Natural killer cell (primary cell): ENCODE results near the gene QTRT2. TPM values are rescaled to one million over a fixed set of nuclear protein-coding genes. Genes with fewer than 3 reads are reported as not detected.

Experiments used
- ATAC-seq, 3 donors: fragments of 150-1000 bp in 2 of 3; fragments of 200-7000 bp in 1 of 3; cut with Tn5 transposase; 1 replicate in 1 of 3; 2 replicates in 2 of 3; pipeline ENCODE4 v1.10.0; 2021; ENCODE audit warnings: mild to moderate bottlenecking in 2 of 3, moderate library complexity in 2 of 3
- DNase-seq, 2 donors: peaks; one replicate each; pipeline versions ENCODE4 v3.0.0 to v3.0.0-alpha.2; 2013 to 2021; ENCODE audit warnings: mixed read lengths in 1 of 2
- H3K27ac ChIP-seq: one replicate; pipeline ENCODE4 v1.5.1; 2013; ENCODE audit warnings: mild to moderate bottlenecking, low read length
- H3K27me3 ChIP-seq: one replicate; pipeline ENCODE4 v1.6.1; 2013; ENCODE audit warnings: low read length; ENCODE audit not compliant: control insufficient read depth, insufficient read depth
- H3K36me3 ChIP-seq: one replicate; pipeline ENCODE4 v1.6.1; 2013; ENCODE audit warnings: low read length; ENCODE audit not compliant: control insufficient read depth, insufficient read depth
- H3K4me1 ChIP-seq: one replicate; pipeline ENCODE4 v1.6.1; 2013; ENCODE audit warnings: low read length; ENCODE audit not compliant: control insufficient read depth, insufficient read depth
- H3K4me3 ChIP-seq: one replicate; pipeline ENCODE4 v1.5.1; 2013; ENCODE audit warnings: low read length
- H3K9me3 ChIP-seq: one replicate; pipeline ENCODE4 v1.6.1; 2013; ENCODE audit warnings: low read length; ENCODE audit not compliant: control insufficient read depth, insufficient read depth
- H3K27ac Mint-ChIP-seq, 2 donors: one replicate each; pipeline ENCODE4 v1.8.0; 2022; ENCODE audit warnings: mild to moderate bottlenecking in 2 of 2, mixed read lengths in 2 of 2, moderate library complexity in 1 of 2
- H3K27me3 Mint-ChIP-seq, 2 donors: one replicate each; pipeline ENCODE4 v1.8.0; 2022; ENCODE audit warnings: low read depth in 2 of 2, mixed read lengths in 2 of 2
- H3K36me3 Mint-ChIP-seq: one replicate; pipeline ENCODE4 v1.8.0; 2022; ENCODE audit warnings: mixed read lengths
- H3K4me1 Mint-ChIP-seq, 2 donors: one replicate each; pipeline ENCODE4 v1.8.0; 2022; ENCODE audit warnings: mixed read lengths in 2 of 2
- H3K4me3 Mint-ChIP-seq: one replicate; pipeline ENCODE4 v1.8.0; 2022; ENCODE audit warnings: mild to moderate bottlenecking, moderate library complexity, mixed read lengths
- H3K9me3 Mint-ChIP-seq, 2 donors: one replicate each; pipeline ENCODE4 v1.8.0; 2022; ENCODE audit warnings: mixed read lengths in 2 of 2
- WGBS: methylation state at CpG from one replicate; pipeline ENCODE4 v1.1.7; 2013; ENCODE audit warnings: missing lambda C conversion rate; ENCODE audit not compliant: insufficient coverage; 5-methylcytosine and 5-hydroxymethylcytosine counted together
- intact Hi-C: fragments of 100-400 bp; cut with micrococcal nuclease; formaldehyde crosslinking; loops from one replicate; pipeline ENCODE4 v1.14.2; 2022
- total RNA-seq, 4 donors: library from RNA; stranded (reverse); fragments of 120-200 nt in 1 of 4; gene quantifications; one replicate each; pipeline versions ENCODE4 v1.2.3 to v1.2.4, GENCODE V29; 2013 to 2022
- TF ChIP-seq, protein P1 (sequence below): fragments of 200-600 bp; IDR thresholded peaks from one replicate; pipeline ENCODE4 v1.8.0; 2022; ENCODE audit warnings: antibody characterized with exemption

QTRT2 gene
- total RNA-seq, 3 donors from 2014 or later (not counting 1 experiment from before 2014, with no cell fraction given) = 30.1 to 33.4 (median 30.5) TPM

DNA sequence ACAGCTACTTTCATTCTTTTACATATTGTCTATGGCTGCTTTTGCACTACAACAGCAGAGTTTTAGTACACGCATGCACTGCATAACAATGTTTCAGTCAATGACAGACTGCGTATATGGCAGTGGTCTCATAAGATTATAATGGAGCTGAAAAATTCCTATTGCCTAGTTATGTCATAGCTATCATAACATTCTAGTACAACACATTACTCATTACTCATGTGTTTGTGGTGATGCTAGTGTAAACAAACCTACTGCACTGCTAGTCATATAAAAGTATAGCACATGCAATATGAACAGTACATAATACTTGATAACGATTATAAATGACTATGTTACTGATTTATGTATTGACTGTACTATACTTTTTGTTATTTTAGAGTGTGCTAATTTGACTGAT lies 47.9 kb downstream of the QTRT2 start:
- Histone ChIP-seq H3K27me3 (no peaks in the 10 kb centered on the region), H3K9me3 (no peaks in the 10 kb centered on the region), H3K4me1 (no peaks in the 10 kb centered on the region), H3K4me3 (no peak overlapping the region), H3K27ac (no peak overlapping the region), H3K36me3 (no peaks in the 10 kb centered on the region)
- Mint-ChIP-seq H3K27ac (no peak overlapping the region), H3K4me1 (no peaks in the 10 kb centered on the region), H3K4me3 (no peak overlapping the region), H3K27me3 (peaks cover 5 to 10% of the 10 kb centered on the region in 2 donors), H3K36me3 (no peaks in the 10 kb centered on the region), H3K9me3 (no peaks in the 10 kb centered on the region)
- 100% methylated on average over 2 of the region's 3 CpGs for WGBS
- ATAC-seq (no peak), DNase-seq (no peak)
- TF ChIP-seq, protein P1, sequence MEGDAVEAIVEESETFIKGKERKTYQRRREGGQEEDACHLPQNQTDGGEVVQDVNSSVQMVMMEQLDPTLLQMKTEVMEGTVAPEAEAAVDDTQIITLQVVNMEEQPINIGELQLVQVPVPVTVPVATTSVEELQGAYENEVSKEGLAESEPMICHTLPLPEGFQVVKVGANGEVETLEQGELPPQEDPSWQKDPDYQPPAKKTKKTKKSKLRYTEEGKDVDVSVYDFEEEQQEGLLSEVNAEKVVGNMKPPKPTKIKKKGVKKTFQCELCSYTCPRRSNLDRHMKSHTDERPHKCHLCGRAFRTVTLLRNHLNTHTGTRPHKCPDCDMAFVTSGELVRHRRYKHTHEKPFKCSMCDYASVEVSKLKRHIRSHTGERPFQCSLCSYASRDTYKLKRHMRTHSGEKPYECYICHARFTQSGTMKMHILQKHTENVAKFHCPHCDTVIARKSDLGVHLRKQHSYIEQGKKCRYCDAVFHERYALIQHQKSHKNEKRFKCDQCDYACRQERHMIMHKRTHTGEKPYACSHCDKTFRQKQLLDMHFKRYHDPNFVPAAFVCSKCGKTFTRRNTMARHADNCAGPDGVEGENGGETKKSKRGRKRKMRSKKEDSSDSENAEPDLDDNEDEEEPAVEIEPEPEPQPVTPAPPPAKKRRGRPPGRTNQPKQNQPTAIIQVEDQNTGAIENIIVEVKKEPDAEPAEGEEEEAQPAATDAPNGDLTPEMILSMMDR = no peak
- intact Hi-C loops = no loop called here

DNA sequence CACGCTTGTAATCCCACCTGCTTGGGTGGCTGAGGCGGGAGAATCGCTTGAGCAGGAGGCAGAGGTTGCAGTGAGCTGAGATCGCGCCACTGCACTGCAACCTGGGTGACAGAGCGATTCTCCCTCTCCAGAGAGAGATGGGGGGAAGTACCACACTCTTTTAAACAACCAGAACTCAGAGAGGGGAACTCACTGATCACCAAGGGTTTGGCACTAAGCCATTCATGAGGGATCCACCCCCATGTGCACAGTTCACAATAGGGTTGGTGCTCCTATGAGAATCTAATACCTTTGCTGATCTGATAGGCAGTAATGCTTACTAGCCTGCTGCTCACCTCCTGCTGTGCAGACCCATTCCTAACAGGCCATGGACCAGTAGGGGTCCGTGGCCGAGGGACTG lies 51.6 kb downstream of the QTRT2 start:
- intact Hi-C loops = no loop called here
- no peak overlapping the region for H3K4me3 Mint-ChIP-seq
- no peaks in the 10 kb centered on the region for H3K36me3 Mint-ChIP-seq
- H3K9me3 Mint-ChIP-seq = no peaks in the 10 kb centered on the region
- H3K4me3 ChIP-seq = no peak overlapping the region
- H3K4me1 Mint-ChIP-seq = no peaks in the 10 kb centered on the region
- no peaks in the 10 kb centered on the region for H3K4me1 ChIP-seq
- H3K27me3 ChIP-seq = peaks cover 5% of the 10 kb centered on the region
- no peak overlapping the region for H3K27ac ChIP-seq
- 91% methylated on average over 8 of the region's 8 CpGs for WGBS
- DNase-seq (no peak), ATAC-seq (no peak)
- H3K36me3 ChIP-seq = no peaks in the 10 kb centered on the region
- peaks cover 13 to 16% of the 10 kb centered on the region in 2 donors for H3K27me3 Mint-ChIP-seq
- no peaks in the 10 kb centered on the region for H3K9me3 ChIP-seq
- TF ChIP-seq, protein P1 = no peak
- no peak overlapping the region for H3K27ac Mint-ChIP-seq

DNA sequence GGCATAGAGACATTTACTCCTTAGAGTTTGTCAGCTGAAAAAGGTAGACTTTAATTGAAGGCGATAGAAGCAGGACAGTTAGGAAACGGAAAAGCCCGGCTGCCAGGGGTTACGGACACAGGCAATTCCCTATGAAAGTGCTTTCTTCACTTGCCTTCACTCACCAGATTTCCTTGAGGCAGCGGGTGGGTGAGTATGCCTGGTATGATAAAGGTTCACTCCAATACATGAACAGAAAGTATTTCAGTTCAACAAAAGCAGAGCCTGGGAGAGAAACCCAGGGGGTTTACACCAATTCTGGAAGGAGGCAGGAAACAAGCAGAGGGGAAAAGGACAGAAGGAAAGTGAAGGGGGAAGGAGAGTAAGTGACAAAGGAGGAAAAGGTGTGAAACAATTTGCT lies 53.9 kb downstream of the QTRT2 start:
- no peaks in the 10 kb centered on the region for H3K4me1 Mint-ChIP-seq
- H3K27ac Mint-ChIP-seq = no peak overlapping the region
- Histone ChIP-seq H3K4me1 (no peaks in the 10 kb centered on the region), H3K4me3 (no peak overlapping the region), H3K27ac (no peak overlapping the region), H3K36me3 (no peaks in the 10 kb centered on the region), H3K9me3 (no peaks in the 10 kb centered on the region), H3K27me3 (peaks cover 5% of the 10 kb centered on the region)
- ATAC-seq (no peak), DNase-seq (no peak)
- peaks cover 13 to 16% of the 10 kb centered on the region in 2 donors for H3K27me3 Mint-ChIP-seq
- no peaks in the 10 kb centered on the region for H3K36me3 Mint-ChIP-seq
- intact Hi-C loops = no loop called here
- TF ChIP-seq, protein P1 = no peak
- 100% methylated on average over 4 of the region's 5 CpGs for WGBS
- no peaks in the 10 kb centered on the region for H3K9me3 Mint-ChIP-seq
- no peak overlapping the region for H3K4me3 Mint-ChIP-seq

DNA sequence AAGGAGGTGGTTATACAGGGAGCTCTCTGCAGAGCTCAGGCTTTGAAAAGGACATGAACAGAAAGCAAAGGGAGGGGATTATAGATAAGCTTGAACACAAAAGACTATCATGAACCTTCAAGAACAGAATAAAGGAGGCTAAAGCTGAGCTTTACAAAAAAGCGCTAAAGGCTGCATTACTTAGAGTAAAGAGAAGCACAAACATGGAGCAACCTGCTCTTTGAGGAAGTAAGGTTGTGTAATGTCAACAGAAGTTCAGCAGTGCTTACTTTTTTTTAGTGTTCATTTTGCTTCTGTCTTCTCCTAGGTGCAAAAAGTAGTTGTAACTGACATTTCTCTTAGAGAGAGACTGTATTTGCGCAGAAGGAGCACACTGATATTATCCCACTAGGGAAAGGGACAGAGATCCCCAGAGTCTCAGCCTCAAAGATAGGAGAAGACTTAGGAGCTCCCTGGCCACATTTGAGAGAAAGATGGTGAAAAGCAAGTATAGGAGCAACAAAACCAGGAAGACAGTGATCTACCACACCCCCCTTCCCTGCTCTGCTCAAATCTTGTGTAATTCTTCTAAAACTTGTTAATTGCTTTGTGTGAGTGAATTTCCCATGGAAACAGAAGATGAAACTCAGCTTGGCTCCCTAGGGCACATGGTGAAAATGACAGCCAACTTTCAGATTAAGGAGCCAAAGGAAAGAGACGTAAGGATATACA lies 54.7 kb downstream of the QTRT2 start:
- Histone ChIP-seq H3K4me3 (no peak overlapping the region), H3K27ac (no peak overlapping the region), H3K36me3 (no peaks in the 10 kb centered on the region), H3K27me3 (peaks cover 5% of the 10 kb centered on the region), H3K9me3 (no peaks in the 10 kb centered on the region), H3K4me1 (no peaks in the 10 kb centered on the region)
- 76% methylated on average over 3 of the region's 3 CpGs for WGBS
- no peaks in the 10 kb centered on the region for H3K9me3 Mint-ChIP-seq
- H3K36me3 Mint-ChIP-seq = no peaks in the 10 kb centered on the region
- no peak for DNase-seq
- no peak for ATAC-seq
- no peaks in the 10 kb centered on the region for H3K4me1 Mint-ChIP-seq
- intact Hi-C loops = no loop called here
- TF ChIP-seq, protein P1 = no peak
- no peak overlapping the region for H3K4me3 Mint-ChIP-seq
- peaks cover 13 to 14% of the 10 kb centered on the region in 2 donors for H3K27me3 Mint-ChIP-seq
- H3K27ac Mint-ChIP-seq = no peak overlapping the region
